ENCODE data around the gene PPP2R5C.

The PPP2R5C gene

DNA sequence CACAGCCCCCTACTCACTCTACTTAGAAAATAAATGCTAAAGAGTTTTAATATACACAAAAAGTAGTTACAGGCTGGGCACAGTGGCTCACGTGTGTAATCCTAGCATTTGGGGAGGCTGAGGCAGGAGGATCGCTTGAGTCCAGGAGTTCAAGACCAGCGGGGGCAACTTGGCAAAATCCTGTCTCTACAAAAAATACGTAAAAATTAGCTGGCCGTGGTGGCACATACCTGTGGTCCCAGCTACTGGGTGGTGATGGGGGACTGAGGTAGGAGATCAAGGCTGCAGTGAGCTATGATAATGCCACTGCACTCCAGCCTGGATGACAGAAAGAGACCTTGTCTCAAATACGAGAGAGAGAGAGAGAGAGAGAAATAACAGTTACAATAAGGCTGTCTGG, 193.0 kb downstream of the PPP2R5C start:
- no peak for DNase-seq

DNA sequence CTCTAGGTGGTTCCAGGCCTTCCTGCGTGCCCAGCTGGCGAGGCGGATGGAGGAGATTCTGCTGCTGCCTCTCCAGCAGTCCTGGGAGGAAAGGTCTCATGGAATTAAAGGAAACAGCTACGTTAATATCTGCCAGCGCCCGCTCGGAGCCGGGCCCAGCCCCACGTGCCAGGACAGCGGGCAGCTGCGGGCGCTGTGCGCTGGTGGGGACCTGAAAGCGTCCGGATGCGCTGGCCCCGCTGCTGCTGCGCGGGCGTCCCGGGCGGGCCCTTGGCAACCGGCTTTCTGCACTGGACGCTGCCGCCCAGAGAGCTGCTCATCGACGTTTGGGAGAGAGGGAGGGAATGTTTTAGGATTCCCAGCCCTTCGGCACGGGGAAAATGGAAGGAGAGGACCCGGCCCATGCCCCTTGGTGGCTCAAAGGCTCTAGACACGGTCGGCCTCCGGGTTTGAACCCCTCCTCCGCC, 194.2 kb downstream of the PPP2R5C start:
- no peak for DNase-seq

DNA sequence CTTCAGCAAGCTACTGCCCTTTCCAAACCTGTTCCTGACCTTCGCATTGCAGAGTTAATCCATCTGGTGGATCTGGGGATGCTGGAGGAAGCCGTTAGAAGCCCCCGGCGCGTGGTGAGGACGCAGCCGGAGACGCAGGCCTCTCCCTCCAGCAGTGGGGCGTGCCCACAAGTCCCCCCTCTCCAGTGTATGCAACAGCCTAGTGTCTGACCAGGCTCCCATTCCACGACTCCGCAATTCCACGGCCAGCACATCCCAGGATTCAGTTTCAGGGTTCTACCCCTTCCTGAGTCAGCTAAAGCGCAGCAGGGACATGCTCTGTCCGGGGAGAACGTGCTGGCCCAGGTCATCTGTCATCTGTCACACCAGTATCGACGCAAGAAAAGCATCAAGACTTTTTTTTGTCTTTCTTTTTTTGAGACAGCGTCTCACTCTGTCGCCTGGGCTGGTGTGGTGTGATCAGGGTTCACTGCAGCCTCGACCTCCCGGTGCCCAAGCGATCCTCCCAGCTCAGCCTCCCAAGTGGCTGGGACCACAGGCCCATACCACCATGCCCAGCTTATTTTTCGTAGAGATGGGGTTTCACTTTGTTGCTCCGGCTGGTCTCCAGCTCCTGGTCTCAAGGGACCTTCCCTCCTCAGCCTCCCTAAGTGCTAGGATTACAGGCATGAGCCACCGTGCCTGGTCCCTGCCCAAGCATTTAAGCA, 194.8 kb downstream of the PPP2R5C start:
- DNase-seq, result no peak

DNA sequence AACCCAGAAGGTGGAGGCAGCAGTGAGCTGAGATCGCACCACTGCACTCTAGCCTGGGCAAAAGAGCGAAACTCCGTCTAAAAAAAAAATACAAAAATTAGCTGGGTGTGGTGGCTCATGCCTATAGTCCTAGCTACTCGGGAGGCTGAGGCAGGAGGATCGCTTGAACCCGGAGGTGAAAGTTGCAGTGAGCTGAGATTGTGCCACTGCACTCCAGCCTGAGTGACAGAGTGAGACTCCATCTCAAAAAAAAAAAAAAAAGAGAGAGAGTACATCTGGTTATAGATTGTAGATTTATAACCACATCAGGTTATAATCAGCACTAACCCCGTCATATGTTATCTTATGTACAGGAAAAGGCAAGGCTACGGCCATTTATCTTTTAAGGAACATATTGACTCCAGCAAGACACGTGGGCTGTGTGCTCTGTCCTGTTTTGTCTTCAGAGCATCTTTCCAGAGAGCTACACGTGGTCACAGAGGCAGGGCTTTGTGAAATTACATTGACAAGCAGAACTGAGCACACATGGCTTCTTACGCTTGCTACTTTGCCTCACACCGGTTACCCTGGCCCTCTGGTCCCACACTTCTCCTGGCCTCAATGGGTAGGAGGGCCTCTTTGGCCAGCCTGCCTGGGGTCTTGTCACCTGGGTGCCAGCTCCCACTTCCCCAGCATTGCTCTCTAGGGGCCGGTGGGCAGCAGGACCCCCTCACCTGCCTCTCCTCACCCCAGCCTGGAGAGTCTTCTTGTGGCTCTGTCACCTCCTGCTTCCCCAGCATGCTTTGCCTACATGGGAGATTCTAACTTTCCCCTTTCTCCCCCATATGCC, 196.1 kb downstream of the PPP2R5C start:
- no peak for DNase-seq

DNA sequence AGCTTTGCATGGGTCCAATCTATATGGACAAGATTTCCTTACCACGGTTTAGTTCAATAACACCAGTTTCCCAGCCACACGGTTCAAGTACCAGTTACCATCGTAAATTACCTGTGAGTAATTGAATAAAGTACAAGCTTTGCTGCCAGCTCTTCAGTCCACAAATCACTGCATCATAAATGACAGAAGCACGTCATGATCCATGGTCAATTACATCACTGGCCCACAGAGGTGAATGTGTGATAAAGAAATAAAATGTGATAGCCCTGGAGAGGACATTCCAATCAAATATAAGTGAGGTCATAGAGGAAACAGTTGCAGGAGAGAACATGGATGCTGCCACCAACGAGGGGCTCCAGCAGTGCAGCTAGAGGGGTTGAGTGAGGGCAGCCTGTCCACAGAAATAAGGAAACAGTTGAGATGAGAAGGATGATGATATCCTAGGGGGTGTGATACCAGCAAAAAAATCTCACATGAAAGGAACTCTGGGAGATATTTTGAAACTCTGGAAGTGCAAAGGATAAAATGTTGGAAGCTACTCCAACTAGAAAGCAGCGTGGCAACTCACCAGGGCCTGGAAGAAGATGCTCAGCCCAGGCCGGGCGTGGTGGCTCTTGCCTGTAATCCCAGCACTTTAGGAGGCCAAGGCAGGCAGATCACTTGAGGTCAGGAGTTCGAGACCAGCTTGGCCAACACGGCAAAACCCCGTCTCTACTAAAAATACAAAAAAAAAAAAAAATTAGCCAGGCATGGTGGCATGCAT, 197.1 kb downstream of the PPP2R5C start:
- no peak for DNase-seq

DNA sequence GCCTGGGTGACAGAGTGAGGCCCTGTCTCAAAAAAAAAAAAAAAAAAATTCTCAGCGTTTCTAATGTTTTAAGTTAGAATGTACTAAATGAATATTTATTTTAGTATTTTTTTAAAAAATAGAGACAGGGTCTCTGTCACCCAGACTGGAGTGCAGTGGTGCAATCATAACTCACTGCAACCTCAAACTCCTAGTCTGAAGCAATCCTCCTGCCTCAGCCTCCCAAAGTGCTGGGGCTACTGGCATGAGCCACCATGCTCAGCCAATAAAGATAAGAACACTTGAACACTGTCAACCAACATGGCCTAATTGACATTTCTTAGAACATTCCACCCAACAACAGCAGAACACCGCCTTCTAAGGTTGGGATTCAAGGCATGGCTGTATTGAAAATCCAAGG, 197.8 kb downstream of the PPP2R5C start:
- DNase-seq, result peak in 1 of 4 experiments; percentile 28

DNA sequence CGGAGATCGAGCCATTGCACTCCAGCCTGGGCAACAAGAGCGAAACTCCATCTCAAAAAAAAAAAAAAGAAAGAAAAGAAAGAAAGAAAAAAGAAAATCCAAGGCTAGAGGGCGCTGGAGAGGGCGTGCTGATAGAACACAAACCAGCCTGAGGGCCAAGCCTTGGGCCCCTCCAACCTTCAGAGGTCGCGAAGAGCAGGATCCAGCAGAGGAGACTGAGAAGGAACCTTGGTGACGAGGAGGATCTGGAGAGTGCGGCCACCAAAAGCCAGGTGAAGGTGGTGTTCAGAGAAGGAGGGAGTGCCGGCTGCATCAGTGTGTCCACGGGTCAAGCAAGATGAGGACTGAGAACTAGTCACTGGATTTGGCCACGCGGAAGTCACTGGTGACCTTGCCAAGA, 198.7 kb downstream of the PPP2R5C start:
- DNase-seq, result peak in 2 of 4 experiments; percentile 54 to 64

DNA sequence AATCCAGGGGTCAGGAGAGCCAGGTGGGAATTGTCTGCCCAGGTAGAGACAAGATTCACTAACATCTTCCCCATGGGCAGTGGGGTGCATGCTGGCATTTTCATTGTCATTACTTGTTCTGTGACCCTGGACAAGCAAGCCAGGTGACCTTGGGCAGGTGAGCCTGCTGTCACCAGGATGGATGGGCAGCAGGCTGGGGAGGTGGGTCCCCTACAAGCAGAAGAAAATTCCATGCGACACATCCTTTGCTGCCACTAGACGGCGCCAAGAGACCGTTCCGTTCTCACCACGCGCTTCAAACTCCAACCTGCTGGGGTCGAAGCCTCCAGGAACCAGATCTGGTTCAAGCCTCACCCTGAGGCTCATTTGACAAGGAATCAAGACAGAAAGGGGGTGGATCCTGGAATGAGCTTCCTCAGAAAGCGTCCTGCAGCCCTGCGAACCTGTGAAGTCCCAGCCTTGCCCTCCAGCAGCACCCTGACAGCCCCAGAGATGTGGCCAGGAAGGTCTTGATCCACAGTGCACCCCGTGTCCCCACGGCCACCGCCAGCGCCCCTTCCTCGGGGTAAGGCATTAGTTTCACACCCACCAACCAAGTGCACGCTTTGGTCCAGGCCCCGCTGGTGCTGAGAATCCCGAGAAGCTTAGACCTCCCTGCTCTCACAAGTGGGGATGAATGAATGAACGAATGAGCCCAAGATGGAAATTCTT, 199.7 kb downstream of the PPP2R5C start:
- peak; percentile 86 to 91 (median 88) for DNase-seq

DNA sequence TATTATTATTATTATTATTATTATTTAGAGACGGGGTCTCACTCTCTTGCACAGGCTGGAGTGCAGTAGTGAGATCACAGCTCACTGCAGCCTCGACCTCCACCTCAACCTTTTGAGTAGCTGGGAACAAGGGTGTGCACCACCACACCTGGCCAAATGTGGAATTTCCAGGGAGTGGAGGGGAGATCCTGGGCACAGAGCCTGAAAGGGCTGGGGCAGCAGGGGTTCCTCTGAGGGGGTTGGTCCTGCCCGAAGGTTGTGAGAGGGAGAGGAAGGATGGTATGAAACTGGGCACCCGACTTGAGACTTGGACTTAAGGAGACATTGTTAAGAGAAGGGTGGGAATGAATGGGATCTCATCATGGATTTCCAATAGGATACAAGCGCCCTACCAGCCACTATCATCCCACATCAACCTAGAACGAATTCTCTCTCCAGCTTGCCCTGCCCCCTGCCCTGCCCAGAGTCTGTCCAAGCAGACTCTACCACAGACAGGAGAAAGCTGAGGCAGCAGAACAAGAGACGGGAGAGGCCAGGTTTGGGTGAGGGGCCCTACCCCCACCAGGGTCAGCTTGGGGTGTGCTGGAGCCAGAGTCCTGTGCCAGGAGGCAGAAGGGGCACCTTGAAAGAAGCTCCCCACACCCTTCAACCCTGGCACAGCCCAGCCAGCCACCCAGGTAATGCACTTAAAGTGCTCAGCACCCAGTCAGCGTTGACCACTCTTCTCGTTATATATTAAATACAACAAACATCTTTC, 200.4 kb downstream of the PPP2R5C start:
- no peak for DNase-seq

DNA sequence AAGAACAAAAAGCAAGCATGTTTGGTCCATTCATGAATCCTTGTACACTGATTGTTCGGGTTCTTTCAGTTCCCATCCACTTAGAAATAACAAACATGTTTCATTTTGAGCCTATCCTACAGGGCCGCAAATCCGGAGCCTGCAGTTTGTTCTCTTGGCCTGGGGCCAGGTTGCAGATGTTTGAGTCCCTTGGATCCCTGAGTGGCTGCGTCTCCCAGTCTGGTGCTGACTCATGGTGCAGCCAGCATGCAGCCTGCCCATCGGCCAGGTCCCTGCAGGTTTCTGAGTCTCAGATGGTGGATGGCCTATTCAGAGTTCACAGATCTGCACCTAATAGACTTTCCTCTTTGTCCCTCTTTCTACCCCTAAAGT, 201.0 kb downstream of the PPP2R5C start:
- DNase-seq, result no peak

DNA sequence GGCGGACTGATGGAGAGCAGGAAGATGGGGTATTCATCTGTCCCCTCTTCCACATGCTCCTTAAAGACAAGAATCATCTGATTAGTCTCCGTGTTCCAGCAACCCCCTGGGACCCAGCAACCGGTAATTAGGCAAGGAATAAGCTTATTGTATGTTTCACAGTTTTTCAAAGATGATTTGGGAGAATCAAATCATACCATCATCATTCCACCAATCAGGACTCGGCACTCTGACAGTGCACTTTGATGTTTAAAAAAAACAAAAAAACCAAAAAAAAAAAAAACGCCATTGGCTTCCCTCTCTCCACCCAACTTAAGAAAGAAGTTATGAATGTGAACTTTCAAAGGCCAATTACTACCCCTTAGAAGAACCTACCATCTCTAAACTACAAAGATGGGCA, 201.5 kb downstream of the PPP2R5C start:
- DNase-seq, result no peak

DNA sequence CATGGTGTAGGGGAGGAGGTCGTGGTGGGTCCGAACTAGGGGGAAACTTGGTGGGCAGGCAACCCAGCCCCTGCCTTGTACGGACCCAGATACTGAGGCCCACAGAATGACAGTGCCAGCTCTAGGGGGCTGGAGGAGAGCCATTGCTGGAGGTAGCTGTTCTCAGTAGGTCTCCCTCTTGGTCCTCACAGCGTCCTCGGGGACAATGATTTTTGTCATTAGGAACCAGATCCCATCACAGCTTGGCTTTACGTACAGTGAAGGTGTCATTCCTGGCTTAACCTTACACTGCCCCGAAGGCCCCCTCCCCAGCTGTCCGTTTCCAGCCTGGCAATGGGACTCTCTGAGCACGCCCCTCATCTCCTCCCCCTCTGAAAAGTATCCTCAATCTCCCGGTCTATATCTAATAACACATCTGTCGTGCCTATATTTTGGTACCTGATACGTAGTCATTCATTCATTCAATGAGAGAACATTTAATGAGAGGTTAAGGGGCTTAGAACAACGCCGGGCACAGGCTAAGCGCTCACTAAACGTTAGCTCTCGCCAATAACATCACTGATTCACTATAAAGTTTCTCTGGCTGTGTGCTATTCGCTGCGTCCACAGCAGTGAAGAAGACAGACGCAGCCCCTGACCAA, 202.3 kb downstream of the PPP2R5C start:
- no peak for DNase-seq

DNA sequence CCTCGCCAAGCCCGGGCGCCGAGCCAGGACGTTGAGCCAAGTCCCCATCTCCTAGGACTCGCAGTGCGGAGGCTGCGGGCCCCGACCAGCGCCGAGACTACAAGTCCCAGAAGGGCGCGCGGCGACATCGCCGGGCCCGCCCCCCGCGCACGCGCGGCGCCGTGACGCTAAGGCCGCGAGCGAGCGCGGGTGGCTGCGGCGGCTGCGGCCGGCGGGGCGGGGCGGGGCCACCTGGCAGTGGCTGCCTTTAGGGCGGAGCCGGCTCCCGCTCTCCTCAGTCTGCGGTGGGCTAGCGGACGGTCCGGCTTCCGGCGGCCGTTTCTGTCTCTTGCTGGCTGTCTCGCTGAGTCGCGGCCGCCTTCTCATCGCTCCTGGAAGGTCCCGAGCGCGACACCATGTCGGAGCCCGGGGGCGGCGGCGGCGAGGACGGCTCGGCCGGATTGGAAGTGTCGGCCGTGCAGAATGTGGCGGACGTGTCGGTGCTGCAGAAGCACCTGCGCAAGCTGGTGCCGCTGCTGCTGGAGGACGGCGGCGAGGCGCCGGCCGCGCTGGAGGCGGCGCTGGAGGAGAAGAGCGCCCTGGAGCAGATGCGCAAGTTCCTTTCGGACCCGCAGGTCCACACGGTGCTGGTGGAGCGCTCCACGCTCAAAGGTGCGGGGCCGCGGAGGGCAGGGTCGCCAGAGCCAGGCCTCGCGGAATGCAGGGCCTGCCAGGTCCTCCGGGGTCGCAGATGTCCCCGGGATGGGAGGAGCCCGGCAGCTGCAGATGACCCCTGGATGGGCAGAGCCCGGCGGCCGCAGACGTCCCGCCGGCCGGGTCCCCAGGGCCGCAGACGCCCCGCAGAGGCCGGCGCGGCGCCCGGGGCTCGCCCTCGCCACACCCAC, 203.0 kb downstream of the PPP2R5C start, which contains the start of gene DYNC1H1:
TSS of gene DYNC1H1 (plus strand) at position 277 of the 884 bp plus-strand sequence. CDS start at position 396, 119 bp downstream.
- peak; percentile 94 to 98 (median 96) for DNase-seq

DNA sequence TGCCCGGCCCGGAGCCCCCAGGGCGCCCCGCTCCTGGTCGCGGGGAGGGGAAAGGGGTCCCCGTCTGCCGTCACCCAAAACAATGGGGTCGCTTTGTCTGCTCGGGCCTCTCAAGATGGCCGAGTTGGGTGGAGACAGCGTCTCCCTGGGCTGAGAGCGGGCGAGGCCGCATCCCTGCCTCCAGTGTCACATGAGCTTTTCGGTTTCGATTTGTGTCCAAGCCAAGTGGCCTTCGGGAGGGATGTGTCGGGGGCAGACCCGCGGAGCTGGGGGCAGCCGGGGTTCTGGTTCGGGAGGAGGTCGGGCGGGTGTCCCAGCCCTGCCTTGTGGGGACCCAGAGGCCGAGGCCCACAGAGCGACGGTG, 203.7 kb downstream of the PPP2R5C start:
- peak; percentile 74 to 87 (median 84) for DNase-seq

DNA sequence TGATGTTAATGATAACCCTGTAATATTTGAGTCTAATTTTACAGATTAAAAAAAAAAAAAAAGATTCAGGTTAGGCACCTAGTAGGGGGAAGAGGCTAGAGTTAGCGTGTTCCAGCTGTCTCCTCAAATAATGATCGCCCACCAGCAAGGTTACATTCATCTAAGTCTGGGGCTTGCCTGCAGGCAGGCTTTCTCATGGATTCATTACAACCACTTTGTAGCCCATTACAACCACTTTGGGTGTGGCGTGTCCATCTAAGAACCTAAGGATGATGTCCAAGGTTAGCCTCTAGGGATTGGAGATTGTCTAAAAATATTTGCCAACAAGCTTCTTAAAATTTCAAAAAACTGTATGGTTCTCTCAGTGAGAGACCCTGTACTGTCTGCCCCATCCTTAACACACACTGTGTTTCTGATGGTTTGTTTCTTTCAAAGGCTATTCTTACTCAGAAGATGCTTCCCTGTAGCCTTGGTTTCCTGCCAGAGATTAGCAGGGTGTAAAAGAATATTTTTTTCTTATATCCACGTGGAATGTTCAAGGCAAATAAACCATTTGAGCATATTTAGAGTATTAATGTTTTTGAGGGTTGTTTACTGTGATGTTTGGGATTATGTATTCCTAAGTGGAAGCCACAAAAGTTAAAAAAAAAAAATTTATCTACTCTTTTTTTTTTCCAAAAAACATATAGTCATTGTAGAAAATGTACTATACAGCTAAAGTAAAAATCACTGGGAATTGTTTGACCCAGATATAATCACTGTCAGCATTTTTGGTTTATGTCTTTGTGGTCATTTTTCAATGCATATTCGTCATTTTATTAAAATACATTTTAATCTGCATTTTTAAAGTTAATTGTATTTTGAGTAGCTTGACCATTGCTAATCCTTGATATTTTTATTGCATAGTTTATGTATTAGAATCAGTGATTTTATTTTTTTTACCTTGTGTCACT, 204.5 kb downstream of the PPP2R5C start:
- no peak for DNase-seq

DNA sequence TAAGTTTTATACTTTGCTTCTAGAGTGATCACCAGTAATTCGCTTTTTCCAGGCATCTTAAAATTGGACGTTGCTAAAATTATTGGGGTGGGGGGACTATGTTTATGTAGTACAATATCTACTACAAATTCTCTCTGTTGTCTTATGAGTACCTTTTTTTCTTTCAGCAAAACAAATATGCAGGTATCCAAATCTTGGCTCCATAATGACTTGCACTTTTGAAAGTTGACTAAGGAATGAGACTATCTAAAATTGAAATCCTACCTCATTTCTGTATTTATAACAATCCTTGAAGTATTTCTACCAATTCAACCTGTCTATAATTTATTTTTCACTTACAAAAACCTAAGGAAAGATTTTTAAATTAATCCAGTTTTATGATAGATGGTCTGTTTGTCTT, 205.2 kb downstream of the PPP2R5C start:
- DNase-seq, result no peak

DNA sequence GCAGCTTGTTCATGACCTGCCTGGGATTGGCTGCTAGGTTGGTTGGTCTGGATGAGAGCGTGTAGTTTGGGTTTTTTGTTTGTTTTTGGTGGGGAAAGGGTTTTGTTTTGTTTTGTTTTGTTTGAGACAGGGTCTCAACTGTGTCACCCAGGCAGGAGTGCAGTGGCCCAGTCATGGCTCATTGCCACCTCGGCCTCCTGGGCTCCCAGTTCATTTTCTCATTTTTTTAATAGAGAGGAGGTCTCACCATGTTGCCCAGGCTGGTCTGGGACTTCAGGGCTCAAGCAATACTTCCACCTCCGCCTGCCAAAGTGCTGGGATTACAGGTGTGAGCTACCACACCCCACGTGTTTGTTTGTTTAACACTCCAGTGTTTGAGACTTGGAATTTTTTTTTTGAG, 206.7 kb downstream of the PPP2R5C start:
- DNase-seq, result no peak

DNA sequence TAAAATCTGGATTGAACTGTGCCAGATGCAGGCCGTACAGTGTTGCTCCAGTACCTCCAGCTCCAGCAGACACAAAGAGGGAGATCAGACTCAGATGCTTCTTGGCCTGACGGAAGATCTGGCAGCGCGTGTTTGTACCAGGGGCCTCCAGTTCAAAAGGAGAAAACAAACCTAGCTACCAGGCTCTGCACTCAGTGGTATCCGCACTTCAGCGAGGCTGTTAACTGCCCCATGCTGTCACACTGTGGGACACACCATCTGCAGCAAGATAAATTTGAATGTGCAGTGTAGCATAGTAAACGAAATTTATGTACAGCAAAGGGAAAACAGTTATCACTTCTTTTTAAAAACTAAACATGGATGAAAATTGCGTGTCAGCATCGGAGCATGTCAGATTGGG, 208.0 kb downstream of the PPP2R5C start:
- no peak for DNase-seq

DNA sequence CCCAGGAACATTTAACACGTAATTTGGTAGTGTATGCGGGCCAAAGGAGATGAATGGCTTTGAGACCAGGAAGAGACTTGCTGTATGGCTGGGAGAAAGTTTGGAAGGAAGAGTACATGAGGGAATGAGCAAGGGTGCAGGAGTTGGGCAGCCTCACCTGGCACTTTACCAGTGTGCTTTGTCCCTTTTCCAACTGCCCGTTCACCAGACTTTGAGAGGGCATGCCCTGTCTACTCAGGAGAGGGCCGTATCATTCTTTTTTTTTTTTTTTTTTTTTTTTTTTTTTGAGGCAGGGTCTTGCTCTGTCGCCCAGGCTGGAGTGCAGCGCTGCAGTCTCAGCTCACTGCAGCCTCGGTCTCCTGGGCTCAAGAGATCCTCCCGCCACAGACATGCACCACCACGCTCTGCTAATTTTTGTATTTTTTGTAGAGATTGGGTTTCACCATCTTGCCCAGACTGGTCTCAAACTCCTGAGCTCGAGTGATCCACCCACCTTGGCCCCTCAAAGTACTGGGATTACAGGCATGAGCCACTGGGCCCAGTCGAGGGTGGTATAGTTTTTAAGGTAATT, 209.4 kb downstream of the PPP2R5C start:
- DNase-seq, result no peak
